GM21528 (cell line): ENCODE results near the gene SH3RF2.
A peak's percentile ranks its signal among the peaks of the same experiment; 100 is the strongest.
"Not testable (repeated sequence)": the region's sequence is repeated elsewhere in the genome, so short reads cannot be mapped to it uniquely, and the experiment has no call there.

Source experiments
- ATAC-seq: cut with Tn5 transposase; IDR thresholded peaks from one replicate; pipeline ENCODE4 v1.9.1; 2021; ENCODE audit warnings: mild to moderate bottlenecking, moderate library complexity; ENCODE audit not compliant: unreplicated experiment, low FRiP score

SH3RF2 gene

DNA sequence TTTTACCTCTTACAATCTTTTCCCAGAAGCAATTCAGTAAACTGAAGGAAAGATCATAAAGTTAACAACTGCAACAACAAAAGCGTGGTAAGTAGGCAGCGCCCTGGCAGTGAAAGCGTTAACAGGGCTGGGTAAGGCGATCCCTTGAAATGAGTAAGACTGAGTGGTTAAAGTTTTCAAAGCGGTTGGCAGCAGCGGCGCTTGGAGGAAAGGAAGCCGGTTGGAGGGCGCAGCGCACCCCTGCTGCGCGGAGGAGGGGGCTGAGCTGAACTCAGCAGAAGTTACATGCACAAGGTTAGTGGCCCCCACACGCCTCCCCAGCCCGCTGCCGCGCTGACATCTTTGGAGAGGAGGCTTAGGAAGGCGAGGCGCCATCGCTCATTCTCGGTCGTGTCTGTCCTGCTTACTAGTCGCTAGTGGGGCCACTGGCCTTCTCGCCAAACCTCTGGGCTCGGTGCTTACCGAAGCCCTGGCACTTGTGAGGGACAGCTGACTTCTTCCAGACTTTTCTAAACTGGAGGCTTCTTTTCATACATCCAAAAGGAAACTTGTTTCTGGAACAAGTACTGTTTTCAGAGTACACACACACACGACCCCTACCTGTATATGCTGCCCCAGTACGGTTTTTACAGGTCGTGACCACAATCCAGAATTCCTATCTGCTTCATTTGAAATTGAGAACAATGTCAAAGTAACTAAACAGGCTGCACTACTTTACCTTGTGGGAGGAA, at the start of gene SH3RF2:
TSS of gene SH3RF2 (plus strand) at position 178 of the 731 bp plus-strand sequence. CDS start 1,351 bp downstream, outside the sequence.
- ATAC-seq: no peak

DNA sequence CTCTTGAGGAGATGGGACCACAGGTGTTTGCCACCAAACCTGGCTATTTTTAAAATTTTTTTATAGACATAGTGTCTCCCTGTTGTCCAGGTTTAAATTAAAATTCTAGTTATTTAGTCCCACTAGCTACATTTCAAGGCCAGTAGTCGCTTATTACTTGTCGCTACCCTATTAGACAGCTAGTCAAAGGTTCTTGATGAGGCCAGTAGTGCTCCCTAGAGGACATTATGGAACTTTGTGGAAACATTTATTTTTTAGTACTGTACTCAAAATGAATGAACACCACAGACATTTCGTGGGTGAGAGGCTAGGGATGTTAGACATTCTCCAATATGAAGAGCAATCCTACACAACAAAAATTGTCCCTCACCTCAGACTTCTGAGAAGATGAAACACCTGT, 49.2 kb upstream of the SH3RF2 start:
- ATAC-seq: no peak

DNA sequence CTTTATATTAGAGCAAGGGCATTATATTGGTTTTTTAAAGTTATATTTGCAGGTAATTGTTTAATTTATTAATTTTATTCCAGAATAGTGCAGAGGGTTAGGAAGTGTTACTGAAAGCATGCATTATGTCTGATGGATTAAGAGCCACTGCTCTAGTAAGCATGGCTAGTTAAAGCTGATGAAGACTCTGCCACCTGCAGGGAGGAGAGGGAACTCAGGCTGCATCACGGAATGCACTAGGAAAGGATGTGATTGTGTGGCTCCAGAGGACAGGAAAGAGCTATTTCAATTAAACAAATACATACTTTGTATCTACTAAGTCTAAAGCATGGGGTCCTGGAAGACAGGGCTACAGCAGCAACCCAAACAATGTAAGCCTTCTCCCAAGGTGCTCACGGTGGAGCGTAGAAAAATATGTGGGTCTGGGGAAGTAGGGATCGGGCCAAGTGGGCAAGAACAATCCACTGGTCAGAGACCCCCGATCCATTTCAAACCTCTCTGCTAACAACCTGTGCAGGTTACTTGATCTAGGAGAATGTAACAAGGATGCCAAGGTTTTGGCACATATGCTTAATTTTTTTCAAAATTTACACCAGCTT, 48.3 kb upstream of the SH3RF2 start:
- peak; percentile 58 for ATAC-seq

- ATAC-seq: no peak
These were observed 46.8 kb upstream of the SH3RF2 start for GRCh38 chr5:145889611-145890010.

DNA sequence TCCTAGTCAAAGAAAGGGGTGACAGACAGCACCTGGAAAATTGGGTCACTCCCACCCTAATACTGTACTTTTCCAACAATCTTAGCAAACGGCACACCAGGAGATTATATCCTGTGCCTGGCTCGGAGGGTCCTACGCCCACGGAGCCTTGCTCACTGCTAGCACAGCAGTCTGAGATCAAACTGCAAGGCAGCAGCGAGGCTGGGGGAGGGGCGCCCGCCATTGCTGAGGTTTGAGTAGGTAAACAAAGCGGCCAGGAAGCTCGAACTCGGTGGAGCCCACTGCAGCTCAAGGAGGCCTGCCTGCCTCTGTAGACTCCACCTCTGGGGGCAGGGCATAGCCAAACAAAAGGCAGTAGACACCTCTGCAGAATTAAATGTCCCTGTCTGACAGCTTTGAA, 45.0 kb upstream of the SH3RF2 start:
- ATAC-seq: not testable (repeated sequence)

DNA sequence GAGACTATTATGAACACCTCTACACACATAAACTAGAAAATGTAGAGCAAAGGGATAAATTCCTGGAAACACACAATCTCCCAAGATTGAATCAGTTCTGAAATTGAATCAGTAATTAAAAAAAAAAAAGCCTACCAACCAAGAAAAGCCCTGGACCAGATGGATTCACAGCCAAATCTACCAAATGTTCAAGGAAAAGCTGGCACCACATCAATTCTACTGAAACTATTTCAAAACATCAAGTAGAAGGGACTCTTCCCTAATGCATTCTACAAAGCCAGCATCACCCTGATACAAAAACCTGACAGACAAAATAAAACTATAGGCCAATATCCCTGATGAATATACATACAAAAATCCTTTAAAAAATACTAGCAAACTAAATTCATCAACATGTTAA, 38.2 kb upstream of the SH3RF2 start:
- ATAC-seq: no peak

GRCh38 chr5:145902421-145902820, 34.0 kb upstream of the SH3RF2 start:
- no peak for ATAC-seq

DNA sequence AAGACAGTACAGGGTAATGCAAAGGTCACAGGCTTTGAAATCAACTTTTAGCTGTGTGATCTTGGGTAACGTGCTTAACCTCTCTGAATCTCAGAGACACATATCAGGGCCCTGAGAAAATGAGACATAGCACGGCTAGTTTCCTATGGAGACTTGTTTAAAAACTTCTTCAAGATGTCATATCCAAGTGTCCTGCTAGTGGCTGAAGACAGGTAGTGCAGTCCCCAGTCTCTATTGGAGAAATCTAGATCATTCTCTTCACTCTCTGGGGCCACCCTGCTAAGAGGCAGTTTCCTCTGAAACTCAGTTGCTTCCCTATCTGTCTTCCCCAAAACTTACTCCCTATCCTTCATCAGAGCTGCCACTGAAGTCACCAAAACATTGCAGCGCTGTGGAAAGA, 33.3 kb upstream of the SH3RF2 start:
- ATAC-seq: no peak

DNA sequence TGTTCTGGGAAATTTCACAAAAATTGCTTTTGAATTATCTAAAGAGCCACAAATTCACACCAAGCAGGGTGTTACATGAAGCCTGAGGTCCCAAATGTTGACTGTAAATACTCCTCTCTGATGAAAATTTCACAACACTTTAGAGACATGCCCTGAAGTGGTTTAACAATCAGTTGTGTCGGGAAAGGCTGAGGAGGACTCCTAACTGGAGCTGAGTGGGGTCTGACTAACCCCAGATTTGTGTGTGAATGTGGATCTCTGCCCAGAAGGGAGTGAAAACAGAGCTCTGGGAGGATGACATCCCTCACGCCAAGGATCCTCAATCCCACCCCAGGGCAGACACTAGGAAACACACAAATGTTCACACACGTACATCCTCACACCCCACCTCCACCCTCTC, 32.5 kb upstream of the SH3RF2 start:
- ATAC-seq: no peak

- no peak for ATAC-seq
These were observed 31.6 kb upstream of the SH3RF2 start for GRCh38 chr5:145904743-145905142.

DNA sequence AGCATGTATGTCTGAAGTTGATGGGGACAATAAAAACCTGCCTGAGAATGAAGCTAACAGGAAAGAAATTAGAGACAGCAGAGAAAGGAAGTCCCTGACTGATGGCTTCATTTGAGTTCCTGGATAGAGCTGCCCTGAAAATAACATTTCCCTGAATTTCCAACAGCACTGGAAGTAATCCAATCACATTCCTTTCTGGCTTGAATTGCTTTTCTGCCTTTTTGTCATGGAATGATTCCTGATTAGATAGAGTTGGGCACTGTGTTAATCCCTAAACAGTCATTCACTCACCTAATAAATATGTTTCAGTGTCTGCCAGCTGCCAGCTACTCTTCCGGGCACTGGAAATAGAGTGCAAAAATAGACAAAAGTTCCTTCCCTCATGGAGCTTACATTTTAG, 30.0 kb upstream of the SH3RF2 start:
- no peak for ATAC-seq

DNA sequence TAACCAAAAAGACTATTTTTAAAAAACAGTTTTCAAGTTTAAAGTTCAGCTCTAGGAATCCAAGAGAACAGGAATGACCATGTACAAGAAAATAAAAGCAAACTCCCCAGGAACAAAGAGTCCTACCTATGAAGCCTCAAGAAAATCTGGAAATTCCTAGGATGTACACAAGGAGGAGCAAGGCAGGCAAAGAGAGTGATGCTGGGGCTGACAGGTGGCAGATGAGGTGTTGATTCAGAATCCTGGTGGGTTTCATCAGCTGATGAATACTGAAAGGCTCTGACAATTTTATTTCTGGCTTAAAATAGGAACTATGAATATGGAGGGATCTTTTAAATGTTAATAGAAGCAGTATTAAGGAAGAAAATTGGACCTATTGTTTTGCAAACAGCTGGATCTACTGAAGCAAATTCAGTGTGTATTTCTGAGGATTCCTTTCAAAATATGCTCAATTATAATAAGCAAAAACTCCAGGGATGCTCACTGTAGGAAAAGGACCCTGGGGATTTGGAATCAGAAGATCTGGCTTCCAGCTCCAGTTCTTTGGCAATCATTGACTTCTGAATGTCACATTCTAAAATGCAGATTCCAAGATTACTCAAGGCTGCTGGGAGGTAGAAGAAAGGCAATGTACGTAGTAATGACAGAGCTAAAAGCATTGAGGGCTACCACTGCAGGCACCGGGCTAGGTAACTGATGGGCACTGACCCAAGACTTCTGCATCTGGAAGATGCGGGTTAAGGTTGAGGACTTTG, 28.0 kb upstream of the SH3RF2 start:
- ATAC-seq: no peak

DNA sequence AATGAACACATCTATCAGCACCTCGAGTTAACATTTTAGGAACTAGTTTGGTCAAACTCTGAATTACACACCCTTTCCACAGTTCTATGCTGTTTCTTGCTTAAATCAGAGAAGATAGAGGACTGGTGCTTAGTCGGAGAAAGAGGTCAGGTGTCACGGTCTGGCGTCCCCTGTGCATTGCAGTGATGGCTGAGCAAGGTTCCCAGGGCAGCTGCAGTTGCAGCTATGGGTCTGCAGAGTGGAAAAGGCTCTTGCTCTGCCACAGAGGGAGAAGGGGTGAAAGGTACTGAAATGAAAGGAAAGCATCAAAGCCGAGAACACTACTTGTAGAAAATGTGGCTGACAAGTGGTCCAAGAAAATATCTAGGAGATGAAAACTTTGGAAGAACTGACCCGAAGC, 25.2 kb upstream of the SH3RF2 start:
- no peak for ATAC-seq

- no peak for ATAC-seq
These were observed 24.4 kb upstream of the SH3RF2 start for GRCh38 chr5:145912019-145912418.

DNA sequence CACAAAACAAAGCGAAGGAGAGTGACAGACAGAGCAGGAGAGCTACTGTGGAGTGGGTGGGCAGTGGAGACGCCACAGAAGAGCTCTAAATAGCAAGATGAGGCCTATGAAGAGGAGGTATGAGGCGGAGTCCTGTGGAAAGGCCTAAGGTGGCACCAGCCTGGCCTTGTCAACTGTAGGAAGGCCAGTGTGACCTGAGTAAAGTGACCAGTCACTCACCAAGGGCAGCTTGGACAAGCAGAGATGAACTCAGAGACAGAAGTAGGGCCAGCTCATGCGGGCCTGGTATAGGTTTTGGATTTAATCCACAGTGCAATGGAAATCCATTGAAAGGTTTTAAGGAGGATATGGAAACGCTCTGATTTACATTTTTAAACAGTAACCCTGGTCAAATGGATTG, 23.8 kb upstream of the SH3RF2 start:
- no peak for ATAC-seq

GRCh38 chr5:145913701-145914100, 22.7 kb upstream of the SH3RF2 start:
- ATAC-seq: no peak

- ATAC-seq: no peak
These were observed 20.3 kb upstream of the SH3RF2 start for GRCh38 chr5:145915970-145916638.

DNA sequence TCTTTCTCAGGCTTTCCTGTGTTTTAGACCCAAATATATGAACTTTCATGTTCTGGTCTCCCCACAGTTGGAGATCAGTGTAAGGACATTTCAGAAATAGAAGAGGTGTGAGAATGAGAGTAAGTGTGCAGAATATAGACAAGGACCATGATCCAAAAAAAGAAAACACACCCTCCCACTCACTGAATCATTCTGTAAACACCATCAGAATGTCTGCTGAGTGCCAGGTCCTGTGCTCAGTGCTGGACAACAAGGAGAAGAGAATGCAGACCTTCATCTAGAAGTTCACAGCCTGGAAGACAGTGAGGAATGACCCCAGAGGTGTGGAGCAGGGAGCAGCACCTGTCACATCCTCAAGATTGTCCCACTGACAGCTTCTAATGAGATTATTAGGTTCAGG, 19.1 kb upstream of the SH3RF2 start:
- ATAC-seq: no peak

GRCh38 chr5:145918397-145918796, 18.0 kb upstream of the SH3RF2 start:
- ATAC-seq: no peak

- no peak for ATAC-seq
These were observed 17.0 kb upstream of the SH3RF2 start for GRCh38 chr5:145919413-145919812.

- no peak for ATAC-seq
These were observed 15.7 kb upstream of the SH3RF2 start for GRCh38 chr5:145920542-145921210.
